GM21515 (cell line): ENCODE results near the gene HEPN1.

Source experiments
- ATAC-seq: cut with Tn5 transposase; IDR thresholded peaks from one replicate; pipeline ENCODE4 v1.9.1; 2021; ENCODE audit not compliant: unreplicated experiment

The HEPN1 gene

DNA sequence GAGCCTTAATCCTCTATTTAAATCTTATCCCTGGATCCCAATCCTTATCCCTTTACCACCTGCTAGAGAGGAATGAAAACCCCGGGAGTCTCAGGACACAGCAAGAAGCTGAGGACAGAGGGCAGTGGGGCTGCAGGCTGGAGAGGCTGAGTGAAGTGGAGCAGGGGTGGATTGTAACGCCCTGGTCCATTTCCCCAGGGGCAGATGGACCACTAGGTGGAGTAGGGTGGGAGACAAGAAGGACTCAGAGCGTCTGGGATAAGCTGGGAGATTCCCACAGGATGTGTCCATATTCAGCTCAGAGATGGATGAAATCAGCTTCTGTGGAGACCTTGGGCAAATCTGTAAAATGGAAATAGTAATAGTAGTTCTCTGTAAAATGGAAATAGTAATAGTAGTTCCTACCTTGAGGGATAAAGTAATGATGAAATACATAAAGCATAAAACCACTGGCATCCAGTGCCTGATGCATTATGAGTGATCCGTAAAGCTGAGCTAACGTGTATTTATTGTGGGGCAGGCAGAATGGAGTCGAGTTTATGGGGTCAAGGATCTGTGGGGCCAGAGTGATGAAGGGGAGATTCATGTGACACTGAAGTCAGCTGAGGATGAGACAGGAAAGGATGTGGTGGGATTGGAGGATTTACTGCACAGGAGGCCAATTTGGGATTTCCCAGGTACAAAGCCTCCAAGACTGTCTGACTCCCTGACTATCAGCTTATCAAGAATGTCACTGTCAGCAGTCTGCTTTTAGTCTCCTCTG is 19.5 kb upstream of the HEPN1 start:
- no peak for ATAC-seq

DNA sequence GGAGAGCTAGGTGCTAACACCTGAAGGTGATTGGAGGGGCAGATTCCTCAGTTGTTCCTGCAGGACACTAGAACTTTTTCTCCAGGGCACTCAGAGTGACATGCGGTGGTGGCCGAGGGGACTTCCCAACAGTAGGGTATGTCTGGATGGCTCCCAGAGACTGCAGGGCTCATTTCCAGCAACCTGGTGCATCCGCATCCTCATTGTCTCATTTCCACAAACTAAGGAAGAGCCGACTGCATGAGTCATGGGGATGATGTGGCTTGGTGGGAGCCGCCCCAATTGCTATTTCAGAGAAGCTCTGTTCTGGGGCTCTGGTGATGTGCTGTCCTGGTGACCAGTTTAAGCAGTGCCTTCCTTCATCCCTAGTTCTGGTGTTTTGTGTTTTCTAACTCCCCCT is 18.6 kb upstream of the HEPN1 start:
- ATAC-seq, result no peak

DNA sequence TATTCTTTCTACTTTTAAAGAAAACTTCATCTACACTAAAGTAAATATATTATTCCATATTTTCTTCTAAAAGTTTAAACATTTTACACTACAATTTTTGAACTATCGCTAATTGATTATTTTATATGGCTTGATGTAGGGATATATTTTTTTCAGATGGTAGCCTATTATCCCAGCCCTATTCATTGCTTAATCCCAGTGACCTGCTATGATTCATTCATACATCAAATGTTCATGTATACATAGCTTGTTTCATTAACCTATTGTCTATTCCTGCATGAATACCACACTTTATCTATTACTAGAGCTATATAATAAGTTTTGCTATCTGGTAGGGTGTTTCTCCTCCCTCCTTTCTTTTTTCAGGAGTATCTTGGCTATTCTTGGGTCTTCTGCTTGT is 16.4 kb upstream of the HEPN1 start:
- ATAC-seq, result no peak

DNA sequence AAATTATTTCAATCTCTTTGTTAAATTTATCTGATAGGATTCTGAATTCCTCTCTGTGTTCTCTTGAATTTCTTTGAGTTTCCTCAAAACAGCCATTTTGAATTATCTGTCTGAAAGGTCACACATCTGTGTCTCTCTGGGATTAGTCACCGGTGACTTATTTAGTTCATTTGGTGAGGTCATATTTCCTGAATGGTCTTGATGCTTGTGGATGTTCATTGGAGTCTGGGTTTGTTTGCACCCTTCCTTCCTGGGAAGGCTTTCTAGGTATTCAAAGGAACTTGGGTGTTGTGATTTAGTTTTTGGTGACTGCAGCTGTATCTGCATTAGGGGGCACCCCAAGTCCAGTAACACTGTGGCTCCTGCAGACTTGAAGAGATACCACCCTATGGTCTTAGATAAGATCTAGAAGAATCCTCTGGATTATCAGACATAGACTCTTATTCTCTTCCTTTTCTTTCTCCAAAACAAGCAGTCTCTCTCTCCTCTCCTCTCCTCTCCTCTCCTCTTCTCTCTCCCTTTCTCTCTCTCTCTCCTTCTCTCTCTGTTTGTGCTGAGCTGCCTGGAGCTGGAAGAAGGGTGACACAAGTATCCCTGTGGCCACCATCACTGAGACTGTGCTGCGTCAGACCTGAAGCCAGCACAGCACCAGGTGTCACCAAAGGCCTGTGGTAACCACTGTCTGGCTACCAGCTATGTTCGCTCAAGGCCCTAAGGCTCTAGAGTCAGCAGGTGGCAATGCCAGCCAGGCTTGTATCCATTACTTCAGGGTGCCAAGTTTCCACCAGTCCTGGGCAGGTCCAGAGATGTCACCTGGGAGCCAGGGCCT is 3.3 kb upstream of the HEPN1 start:
- ATAC-seq, result no peak

DNA sequence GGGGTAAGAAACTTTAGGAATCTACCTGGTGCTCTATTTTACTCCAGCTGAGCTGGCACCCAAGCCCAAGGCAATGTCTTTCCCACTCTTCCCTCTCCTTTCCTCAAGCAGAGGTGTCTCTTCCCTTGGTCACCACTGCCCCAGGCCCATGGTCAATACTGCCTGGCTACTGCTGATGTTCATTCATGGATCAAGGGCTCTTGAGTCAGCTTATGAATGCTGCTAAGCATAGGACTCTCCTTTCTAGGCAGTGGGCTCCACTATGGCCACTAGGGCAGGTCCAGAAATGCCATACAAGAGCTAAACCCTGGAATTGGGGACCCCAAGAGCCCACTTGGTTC is 2.7 kb upstream of the HEPN1 start:
- ATAC-seq, result no peak

DNA sequence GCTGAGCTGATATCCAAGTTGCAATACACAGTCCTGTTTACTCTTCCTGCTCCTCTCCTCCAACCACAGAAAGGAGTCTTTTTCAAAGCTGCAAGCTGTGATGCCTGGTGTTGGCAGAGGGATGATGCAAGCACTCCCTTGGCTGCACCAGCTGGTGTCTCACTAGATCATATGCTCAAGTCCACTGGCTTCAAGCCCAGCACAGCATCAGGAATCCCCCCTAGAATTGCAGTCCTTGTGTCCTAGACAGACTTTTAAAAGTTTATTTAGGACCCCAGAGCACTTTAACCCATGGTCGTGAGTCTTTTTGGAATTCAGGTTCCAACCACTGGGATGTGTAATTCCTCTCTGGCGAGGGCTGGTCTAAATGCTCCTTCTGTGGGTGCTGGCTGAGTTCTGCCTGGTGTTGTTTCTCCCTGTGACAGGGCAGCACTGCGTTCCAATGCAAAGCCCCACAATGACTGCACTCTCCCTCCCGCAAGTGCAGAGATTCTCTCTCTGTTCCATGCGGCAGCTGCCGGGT is 1.9 kb upstream of the HEPN1 start:
- ATAC-seq, result no peak

DNA sequence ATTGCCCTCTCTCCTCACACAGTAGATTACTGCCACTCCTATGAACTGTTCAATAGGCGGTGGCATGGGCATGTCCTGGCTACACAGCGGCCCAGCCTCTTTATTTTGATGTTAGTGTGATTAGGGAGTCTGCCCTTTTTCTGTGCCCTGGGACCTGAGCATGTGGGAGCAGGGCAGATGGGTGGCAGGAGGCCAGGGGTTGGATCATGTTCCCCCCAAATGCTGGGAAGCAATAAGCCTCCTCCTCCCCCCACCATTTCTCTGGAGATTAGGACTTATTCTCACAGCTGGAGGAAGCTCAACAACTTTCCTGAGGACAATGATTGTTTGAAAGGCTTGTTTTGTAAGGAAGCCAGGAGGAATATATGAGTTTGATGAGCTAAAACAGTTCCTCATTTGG is 848 bp downstream of the HEPN1 start:
- no peak for ATAC-seq

DNA sequence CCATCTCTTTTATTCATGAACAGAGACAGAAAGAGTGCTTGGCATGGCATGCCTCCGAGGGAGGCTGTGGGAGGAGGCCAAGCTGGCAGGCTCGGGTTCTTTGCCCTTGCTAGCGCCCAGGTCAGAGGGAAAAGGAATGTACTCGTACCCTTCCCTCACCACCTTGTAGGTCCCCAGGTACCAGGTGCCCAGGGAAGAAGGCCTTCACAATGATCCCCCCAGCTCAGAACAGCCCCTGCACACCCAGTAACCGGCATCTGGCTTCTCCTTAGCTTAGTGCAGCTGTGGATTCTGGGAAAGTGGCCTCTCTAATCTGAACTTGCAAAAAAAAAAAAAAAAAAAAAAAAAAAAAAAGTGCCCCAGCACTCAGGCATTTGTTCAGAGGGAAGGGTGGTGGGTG is 1.3 kb downstream of the HEPN1 start:
- no peak for ATAC-seq

DNA sequence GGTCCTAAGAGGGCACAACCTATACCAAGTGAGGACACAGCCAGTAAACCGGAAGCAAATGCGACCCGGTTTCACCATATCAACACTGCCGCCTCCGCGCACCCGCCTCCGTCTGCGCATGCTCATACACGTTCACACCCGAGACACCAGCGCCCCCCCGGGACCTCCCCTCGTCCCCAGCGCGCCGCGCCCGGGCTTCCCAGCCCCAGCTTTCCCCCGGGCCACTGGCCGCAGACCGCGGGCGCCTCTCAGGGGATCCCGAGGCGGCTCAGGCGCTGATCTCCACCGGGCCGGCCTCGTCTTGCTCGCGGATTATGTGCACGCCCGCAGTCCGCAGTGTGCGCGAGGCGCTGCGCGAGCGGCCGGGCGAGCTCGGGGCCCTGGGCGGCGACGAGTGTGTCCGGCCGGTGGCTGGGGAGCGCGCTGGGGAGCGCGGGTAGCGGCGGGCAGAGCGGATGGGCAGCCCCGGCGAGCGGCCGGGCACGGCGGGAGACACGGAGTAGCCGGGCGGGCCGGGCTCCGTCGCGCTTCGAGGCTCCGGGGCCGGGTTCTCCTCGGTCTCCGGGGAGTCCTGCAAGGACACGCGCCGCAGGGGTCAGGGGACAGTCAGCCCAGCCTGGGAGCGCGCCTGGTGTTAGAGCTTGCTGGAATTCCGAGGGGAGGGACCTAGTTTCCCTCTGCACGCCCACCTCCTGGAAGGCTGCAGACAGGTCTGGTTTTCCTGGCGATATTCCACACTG is 2.0 kb downstream of the HEPN1 start:
- no peak for ATAC-seq

DNA sequence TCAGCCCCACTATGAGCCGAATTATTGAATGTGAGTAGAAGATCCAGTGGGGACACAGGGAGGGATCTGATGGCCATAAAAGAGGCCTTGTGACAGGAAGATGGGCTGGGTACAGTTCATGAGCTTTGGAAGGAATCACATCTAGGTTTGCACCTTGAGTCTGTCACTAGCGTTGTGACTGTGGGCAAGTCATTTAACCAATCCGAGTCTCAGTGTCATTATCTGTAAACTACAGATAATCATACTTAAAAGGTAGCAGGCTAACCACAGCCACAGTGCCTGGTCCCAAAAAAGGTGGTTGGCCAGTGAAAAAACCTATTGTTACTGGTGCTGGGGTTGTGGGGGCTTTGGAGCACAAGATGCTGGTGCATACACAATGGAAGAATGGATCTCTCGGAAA is 3.8 kb downstream of the HEPN1 start:
- ATAC-seq, result no peak

DNA sequence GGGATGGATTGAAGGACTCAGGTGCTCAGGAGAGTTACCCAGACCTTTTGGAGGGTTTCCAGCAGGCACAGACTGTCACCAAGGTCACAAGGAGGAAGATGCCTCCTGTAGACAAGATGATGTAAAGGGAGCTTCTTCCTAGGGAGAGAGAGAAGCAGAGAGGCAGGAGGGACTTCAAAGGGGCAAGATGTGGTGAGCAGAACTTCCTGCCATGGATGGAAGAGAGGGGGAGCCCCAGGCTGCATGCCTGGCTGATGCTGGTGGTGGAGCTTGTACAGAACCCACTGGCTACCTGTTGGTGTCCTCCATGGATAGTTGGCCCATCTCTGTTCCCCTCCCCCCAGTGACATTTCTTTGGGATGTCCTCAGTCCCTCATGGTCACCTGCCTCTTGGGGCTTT is 4.2 kb downstream of the HEPN1 start:
- ATAC-seq, result no peak

DNA sequence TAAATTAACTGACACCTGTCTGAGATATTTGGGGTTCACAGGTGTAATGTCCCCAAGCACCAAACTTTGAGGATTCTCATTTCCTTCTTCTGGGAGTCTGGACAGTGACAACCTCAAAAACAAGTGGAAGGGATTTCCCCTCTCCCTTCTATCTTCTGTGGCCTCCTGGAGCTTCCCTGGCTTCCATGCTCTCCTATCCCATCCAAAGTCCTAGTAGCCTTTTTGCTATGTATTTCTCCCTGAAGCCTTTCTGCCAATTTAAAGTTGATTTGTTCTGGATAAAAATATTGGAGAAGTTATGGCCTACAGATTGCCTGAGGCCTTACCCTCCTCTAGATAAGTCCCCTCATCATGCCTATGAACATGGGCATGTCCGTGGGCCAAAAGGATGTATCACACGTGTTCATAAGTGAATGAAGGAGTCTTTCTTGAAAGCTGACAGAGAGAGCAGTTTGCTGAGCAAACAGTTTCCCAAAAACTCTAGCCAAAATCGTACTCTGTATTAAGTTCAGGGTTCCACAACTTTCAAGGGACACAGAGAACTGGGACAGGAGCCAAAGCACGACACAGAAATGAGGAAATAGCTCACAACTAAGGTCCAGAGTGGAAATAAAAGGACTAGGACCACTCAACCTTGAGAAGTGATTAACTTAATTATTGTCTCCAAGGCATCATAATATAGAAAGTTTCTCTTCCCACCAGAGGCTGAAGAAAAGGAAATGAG is 10.1 kb downstream of the HEPN1 start:
- ATAC-seq, result no peak

DNA sequence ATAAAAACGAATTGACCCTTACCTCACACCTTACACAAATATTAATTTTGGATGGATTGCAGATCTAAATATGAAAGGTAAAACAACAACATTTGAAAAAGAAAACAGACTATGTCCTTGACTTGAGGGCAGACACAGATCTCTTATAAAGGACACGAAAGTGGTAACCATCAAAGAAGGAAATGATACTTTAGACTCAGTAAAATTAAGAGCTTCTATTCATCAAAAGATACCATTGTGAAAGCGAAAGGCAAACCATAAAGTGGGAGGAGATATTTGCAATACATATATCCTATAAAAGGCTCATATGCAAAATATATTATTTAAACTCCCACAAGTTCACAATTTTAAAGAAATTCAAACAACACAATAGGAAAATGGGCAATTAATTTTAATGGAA is 11.7 kb downstream of the HEPN1 start:
- ATAC-seq, result peak; percentile 94

DNA sequence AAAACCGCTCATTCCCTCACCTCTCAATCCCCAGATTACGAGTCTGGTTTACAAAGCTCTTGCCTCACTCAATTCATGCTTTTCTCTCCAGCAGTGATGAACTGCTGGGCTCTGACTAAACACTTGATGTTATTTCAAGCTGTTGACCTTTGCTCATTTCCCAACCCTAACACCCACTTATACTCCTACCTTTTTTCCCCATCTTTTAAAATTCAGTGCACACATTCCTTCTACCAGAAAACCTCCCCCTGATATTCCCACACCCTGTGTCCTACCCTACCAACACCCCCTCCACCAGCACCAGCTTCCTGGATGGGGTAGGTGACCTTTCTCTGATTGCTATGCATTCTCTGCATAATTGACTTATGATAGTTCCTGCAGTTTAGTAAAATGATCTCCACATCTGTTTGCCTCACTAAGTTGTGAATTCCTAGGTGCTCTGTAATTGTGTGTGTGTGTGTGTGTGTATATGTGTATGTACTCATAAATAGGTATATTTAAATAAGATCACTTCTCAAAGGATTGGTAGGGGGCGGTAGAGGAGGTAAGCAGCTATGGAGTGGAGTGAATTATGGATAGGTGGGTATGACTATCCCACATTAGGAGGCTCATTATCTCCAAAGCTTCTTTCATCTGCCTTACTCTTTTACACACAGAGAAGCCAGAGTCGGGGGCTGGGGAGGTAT is 16.0 kb downstream of the HEPN1 start:
- ATAC-seq, result no peak

DNA sequence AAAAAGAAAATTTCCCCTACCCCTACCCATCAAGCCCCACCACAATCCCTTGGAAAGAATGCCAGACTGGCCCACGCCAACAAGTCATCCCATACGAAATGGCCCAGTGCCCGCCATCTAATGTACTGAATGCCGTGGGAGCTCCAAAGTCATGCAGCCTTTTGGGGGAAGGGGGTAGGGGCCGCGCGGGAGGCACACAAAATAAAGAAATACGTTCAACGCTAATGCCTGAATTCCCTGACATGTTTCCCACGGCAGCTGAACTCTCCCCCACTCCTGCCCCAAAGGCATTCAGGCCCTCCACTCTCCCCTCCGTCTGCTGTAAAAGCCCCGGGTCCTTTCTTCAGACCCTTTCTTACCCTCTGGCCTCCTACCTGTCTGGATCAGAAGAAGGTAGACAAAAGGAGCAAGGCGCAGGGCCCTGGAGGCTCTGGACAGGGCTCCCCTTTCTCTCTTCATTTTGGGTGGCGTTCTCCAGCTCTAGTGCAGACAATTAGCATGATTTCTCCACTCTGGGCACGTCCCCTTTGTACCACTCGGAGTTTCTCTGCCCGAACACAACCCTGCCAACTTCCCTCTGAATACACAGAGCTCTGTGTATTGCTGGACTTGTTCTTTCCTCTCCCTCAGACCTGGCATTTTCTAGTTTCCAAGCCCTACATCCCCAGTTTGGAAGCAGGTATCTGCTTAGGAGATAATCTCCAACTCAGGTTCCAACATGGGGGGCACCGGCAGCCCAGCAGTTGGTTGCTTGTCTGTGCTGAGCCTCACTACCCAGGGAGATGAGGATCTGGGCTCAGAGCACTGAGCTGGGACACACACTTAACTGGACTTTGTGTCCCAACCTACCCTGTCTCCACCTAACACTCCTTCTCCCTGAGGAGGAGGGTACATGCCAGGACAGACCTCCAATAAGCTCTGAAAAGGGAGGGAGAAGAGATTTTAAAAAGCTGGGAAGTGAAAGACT is 16.8 kb downstream of the HEPN1 start, which contains the start of gene HEPACAM:
HEPACAM (minus strand) TSS at position 500 of the 967 bp plus-strand sequence; CDS start at position 459, 41 bp downstream.
- ATAC-seq, result no peak

DNA sequence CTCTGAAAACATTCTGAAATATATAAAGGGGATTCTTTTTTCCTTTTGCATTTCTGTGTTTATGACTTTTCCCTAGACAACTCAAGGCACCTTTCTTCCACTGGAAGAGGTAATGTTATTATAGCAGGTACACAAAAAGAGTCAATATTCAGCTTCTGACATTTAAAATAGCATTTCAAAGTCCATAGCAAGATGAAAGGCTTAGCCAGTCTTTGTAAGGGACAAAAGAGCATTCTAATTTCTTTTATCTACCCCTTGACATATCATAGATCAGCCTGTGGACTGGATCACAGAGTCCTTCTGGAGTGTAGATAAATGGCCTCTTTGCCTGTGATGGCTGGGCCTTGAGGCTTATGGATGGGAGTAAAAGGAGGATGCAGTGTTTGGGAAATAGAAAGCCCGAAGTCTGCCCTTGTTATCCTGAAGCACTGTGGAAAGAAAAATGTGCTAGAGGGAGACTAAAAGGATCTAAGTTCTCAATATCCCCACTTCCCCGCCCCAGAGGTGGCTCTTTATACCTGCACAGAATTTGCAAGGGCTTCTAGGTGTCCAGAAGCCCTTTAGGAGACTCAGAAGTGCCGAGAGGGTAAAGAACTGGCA is 18.4 kb downstream of the HEPN1 start:
- no peak for ATAC-seq

DNA sequence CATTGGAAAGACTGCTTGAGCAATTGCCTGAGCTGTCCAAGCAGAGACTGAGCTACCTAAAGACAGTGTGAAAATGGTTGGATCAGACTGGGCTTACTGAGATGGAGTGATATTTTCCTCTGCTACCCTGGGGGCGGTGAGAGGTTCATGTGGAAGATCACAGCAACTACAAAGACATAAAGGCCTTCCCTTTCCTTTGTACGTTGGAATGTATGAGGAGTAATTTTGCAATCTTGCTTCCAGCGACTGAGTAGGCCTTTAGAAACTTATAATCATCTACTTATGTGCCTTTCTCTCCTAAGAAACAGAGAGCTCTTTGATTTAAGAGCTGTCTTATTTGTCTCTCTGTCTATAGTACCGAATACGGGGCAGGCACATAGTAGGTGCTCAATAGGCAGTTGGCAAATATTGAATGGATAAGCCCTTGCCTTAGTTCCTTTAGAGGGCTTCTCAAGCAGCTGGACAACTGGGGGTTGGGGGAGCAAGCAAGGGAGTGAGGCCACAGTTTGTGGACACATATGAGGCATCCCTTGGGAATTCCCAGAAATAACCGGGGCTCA is 19.2 kb downstream of the HEPN1 start:
- no peak for ATAC-seq

DNA sequence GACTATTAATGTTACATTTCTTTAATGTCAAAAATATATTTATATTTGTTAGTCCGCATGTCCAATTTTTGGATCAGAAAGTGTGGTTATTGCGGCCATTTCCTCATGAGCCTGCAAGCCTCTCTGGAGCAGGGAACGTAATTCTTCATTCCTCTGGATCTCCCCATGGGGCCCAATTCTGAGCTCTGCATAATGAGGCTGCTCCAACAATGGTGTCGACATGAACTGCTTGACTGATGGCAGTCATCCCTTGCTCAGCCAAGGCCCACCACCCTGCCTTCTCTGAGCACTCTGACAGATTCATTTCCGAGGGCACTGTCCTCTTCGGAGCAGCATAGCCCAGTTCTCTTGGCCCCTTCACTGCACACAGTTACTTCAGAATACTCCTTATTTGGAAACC is 19.9 kb downstream of the HEPN1 start:
- ATAC-seq, result no peak
